Neural crest cell (in vitro differentiated cells): ENCODE results near the gene ZNF491. TPM values are rescaled to one million over a fixed set of nuclear protein-coding genes. Genes with fewer than 3 reads are reported as not detected.

Experiments
- DNase-seq: peaks from one replicate; pipeline ENCODE4 v3.0.0; 2021; ENCODE audit warnings: low read depth, mixed read lengths, low spot score
- H3K27ac Mint-ChIP-seq: one replicate; pipeline ENCODE4 v1.8.0; 2021; ENCODE audit warnings: mild to moderate bottlenecking, mixed read lengths; ENCODE audit not compliant: unreplicated experiment
- H3K27me3 Mint-ChIP-seq: 2 replicates; pipeline ENCODE4 v1.8.0; 2021; ENCODE audit warnings: low read depth, mild to moderate bottlenecking, mixed read lengths
- H3K36me3 Mint-ChIP-seq: 2 replicates; pipeline ENCODE4 v1.8.0; 2021; ENCODE audit warnings: low read depth, mild to moderate bottlenecking, mixed read lengths
- H3K4me1 Mint-ChIP-seq: 2 replicates; pipeline ENCODE4 v1.8.0; 2021; ENCODE audit warnings: mixed read lengths
- H3K4me3 Mint-ChIP-seq: one replicate; pipeline ENCODE4 v1.8.0; 2021; ENCODE audit warnings: mild to moderate bottlenecking, mixed read lengths
- H3K9me3 Mint-ChIP-seq: 2 replicates; pipeline ENCODE4 v1.8.0; 2021; ENCODE audit warnings: mixed read lengths
- CTCF ChIP-seq: fragments of 200-600 bp; sonication (generic); conservative IDR thresholded peaks from 2 replicates; pipeline ENCODE4 v1.5.0; 2021; ENCODE audit warnings: antibody characterized with exemption, mild to moderate bottlenecking
- total RNA-seq: library from RNA; stranded (reverse); gene quantifications from 2 replicates; pipeline ENCODE4 v1.2.1, GENCODE V29; 2021

The ZNF491 gene
- total RNA-seq, 1 donor from 2014 or later: 9.8 TPM

GRCh38 chr19:11759805-11760204 lies 38.5 kb upstream of the ZNF491 start:
- H3K36me3 Mint-ChIP-seq: peaks cover 10% of the 10 kb centered on the region
- H3K27me3 Mint-ChIP-seq: peaks cover 19% of the 10 kb centered on the region
- H3K27ac Mint-ChIP-seq: no peak overlapping the region
- no peak for TF ChIP-seq CTCF
- H3K9me3 Mint-ChIP-seq: peaks cover 16% of the 10 kb centered on the region
- DNase-seq: no peak
- no peak overlapping the region for H3K4me3 Mint-ChIP-seq
- no peaks in the 10 kb centered on the region for H3K4me1 Mint-ChIP-seq

- Mint-ChIP-seq H3K27me3 (peaks cover 22% of the 10 kb centered on the region), H3K4me3 (no peak overlapping the region)
- TF ChIP-seq CTCF: no peak
These were observed 35.2 kb upstream of the ZNF491 start for GRCh38 chr19:11763117-11763516.

GRCh38 chr19:11763611-11764010 lies 34.7 kb upstream of the ZNF491 start:
- H3K27me3 Mint-ChIP-seq: peaks cover 22% of the 10 kb centered on the region
- no peak for TF ChIP-seq CTCF
- H3K9me3 Mint-ChIP-seq: peaks cover 4% of the 10 kb centered on the region
- DNase-seq: no peak
- H3K36me3 Mint-ChIP-seq: no peaks in the 10 kb centered on the region
- peaks cover 20% of the 10 kb centered on the region for H3K4me1 Mint-ChIP-seq
- no peak overlapping the region for H3K4me3 Mint-ChIP-seq
- no peak overlapping the region for H3K27ac Mint-ChIP-seq

More at GRCh38 chr19:11763117-11763516, 35.2 kb upstream of the ZNF491 start:
- H3K4me1 Mint-ChIP-seq: peaks cover 15% of the 10 kb centered on the region
- H3K27ac Mint-ChIP-seq: peak overlapping the region; percentile 23
- peaks cover 3% of the 10 kb centered on the region for H3K9me3 Mint-ChIP-seq
- H3K36me3 Mint-ChIP-seq: no peaks in the 10 kb centered on the region
- no peak for DNase-seq

- no peak for TF ChIP-seq CTCF
- H3K9me3 Mint-ChIP-seq: peaks cover 16% of the 10 kb centered on the region
- peak; percentile 98 for DNase-seq
- H3K4me1 Mint-ChIP-seq: peaks cover 22% of the 10 kb centered on the region
- peak within 1 kb of the TSS; percentile 99 for H3K4me3 Mint-ChIP-seq
- peaks cover 13% of the 10 kb centered on the region for H3K36me3 Mint-ChIP-seq
- peaks cover 19% of the 10 kb centered on the region for H3K27me3 Mint-ChIP-seq
- H3K27ac Mint-ChIP-seq: peak within 1 kb of the TSS; percentile 99
These were observed 31.4 kb upstream of the ZNF491 start, which contains the start of gene ZNF441 for GRCh38 chr19:11766597-11767591. Gene ZNF441 (plus strand): TSS chr19:11767000. CDS start chr19:11767194, 194 bp downstream.

GRCh38 chr19:11767633-11768133 lies 30.6 kb upstream of the ZNF491 start:
- peak overlapping the region; percentile 99 for H3K4me3 Mint-ChIP-seq
- H3K27me3 Mint-ChIP-seq: peaks cover 19% of the 10 kb centered on the region
- no peak for DNase-seq
- H3K9me3 Mint-ChIP-seq: peaks cover 20% of the 10 kb centered on the region
- TF ChIP-seq CTCF: no peak
- peaks cover 22% of the 10 kb centered on the region for H3K4me1 Mint-ChIP-seq
- H3K27ac Mint-ChIP-seq: peak overlapping the region; percentile 90
- peaks cover 18% of the 10 kb centered on the region for H3K36me3 Mint-ChIP-seq
